Measurements from ENCODE around the gene FAM131C. TPM values are rescaled to one million over a fixed set of nuclear protein-coding genes. Genes with fewer than 3 reads are reported as not detected.
"Not testable (repeated sequence)": the region's sequence is repeated elsewhere in the genome, so short reads cannot be mapped to it uniquely, and the experiment has no call there.

FAM131C gene
- total RNA-seq, 1 experiment from 2014 or later: 3.4 TPM

GRCh38 chr1:16063921-16064320, 9.5 kb downstream of the FAM131C start:
- DNase-seq (ENCODE audit: low read depth, low spot score) (no peak), ATAC-seq (no peak)
- Histone ChIP-seq H3K9me3 (ENCODE audit: control insufficient read depth, insufficient read depth, low read depth, low read length) (no peaks in the 10 kb centered on the region), H3K36me3 (ENCODE audit: control insufficient read depth, insufficient read depth, low read length) (no peaks in the 10 kb centered on the region), H3K27ac (ENCODE audit: low read length) (no peak overlapping the region), H3K4me1 (ENCODE audit: control insufficient read depth, insufficient read depth, low read length) (peaks cover 3% of the 10 kb centered on the region; the same call in 1 of the 2 replicates), H3K4me3 (ENCODE audit: low read depth in 2 of 2, low read length in 2 of 2) (no peak overlapping the region), H3K27me3 (ENCODE audit: control insufficient read depth, insufficient read depth, low read length) (no peaks in the 10 kb centered on the region)
- no TSS peak for BruUV-seq (replicated peaks)
- ChIA-PET CTCF (no interaction called here), POLR2A (no interaction called here)
- TF ChIP-seq CTCF (IDR thresholded peaks at IDR 0.05): no peak
- TF ChIP-seq TCF7L2 (IDR thresholded peaks at IDR 0.05; ENCODE audit: low read depth, low read length): no peak
- TF ChIP-seq SIN3A (IDR thresholded peaks at IDR 0.05; ENCODE audit: borderline replicate concordance, insufficient read depth, low read depth, low read length): no peak
- TF ChIP-seq, protein P1, sequence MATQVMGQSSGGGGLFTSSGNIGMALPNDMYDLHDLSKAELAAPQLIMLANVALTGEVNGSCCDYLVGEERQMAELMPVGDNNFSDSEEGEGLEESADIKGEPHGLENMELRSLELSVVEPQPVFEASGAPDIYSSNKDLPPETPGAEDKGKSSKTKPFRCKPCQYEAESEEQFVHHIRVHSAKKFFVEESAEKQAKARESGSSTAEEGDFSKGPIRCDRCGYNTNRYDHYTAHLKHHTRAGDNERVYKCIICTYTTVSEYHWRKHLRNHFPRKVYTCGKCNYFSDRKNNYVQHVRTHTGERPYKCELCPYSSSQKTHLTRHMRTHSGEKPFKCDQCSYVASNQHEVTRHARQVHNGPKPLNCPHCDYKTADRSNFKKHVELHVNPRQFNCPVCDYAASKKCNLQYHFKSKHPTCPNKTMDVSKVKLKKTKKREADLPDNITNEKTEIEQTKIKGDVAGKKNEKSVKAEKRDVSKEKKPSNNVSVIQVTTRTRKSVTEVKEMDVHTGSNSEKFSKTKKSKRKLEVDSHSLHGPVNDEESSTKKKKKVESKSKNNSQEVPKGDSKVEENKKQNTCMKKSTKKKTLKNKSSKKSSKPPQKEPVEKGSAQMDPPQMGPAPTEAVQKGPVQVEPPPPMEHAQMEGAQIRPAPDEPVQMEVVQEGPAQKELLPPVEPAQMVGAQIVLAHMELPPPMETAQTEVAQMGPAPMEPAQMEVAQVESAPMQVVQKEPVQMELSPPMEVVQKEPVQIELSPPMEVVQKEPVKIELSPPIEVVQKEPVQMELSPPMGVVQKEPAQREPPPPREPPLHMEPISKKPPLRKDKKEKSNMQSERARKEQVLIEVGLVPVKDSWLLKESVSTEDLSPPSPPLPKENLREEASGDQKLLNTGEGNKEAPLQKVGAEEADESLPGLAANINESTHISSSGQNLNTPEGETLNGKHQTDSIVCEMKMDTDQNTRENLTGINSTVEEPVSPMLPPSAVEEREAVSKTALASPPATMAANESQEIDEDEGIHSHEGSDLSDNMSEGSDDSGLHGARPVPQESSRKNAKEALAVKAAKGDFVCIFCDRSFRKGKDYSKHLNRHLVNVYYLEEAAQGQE (IDR thresholded peaks at IDR 0.05; ENCODE audit: insufficient read depth in 1 of 2, low read depth in 2 of 2, low read length in 1 of 2): no peak
- TF ChIP-seq POLR2AphosphoS5 (IDR thresholded peaks at IDR 0.05; ENCODE audit: low read depth, low read length): no peak
- intact Hi-C loops (cut with micrococcal nuclease; ENCODE audit: unreplicated experiment) (no loop called here), in situ Hi-C loops (cut with HindIII; ENCODE audit: low pct_unique_long_range_greater_than_20kb, low sequenced_read_pairs) (no loop called here)

DNA sequence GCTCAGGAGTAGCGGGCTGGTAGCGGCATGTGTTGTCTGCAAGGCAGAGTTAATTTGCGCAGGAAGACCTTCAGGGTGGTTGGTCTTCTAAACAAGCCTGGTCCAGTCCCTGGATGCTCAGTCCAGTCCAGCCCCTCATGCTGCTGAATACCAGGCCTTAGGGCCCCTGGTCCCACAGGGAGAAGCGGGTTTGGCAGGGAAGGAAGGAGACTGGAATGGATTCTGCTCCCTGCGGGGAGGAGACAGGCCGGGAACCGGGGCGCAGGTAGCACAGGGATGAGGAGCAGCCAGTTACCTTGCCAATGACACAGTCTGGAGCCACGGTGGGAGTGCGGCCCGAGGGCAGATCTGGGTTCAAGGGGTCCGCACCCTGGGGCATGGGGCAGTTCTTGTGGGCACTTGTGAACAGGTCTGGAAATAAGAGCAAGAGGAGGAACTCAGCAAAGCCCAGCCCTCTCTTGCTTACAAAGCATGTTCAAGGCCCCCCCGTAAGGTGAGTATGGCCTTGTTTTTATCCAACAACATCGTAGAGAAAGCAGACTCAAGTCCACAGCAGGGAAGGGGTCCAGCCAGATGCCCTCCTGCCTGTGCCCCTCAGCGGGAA, 10.1 kb downstream of the FAM131C start:
- no peaks in the 10 kb centered on the region for H3K27me3 ChIP-seq (ENCODE audit: control insufficient read depth, insufficient read depth, low read length)
- H3K9me3 ChIP-seq (ENCODE audit: control insufficient read depth, insufficient read depth, low read depth, low read length): no peaks in the 10 kb centered on the region
- ATAC-seq (no peak), DNase-seq (ENCODE audit: low read depth, low spot score) (no peak)
- no TSS peak for BruUV-seq (replicated peaks)
- no peak overlapping the region for H3K27ac ChIP-seq (ENCODE audit: low read length)
- H3K4me3 ChIP-seq (ENCODE audit: low read depth in 2 of 2, low read length in 2 of 2): no peak overlapping the region
- no peaks in the 10 kb centered on the region for H3K36me3 ChIP-seq (ENCODE audit: control insufficient read depth, insufficient read depth, low read length)
- ChIA-PET CTCF (no interaction called here), POLR2A (no interaction called here)
- no peaks in the 10 kb centered on the region for H3K4me1 ChIP-seq (ENCODE audit: control insufficient read depth, insufficient read depth, low read length)
- in situ Hi-C loops (cut with HindIII; ENCODE audit: low pct_unique_long_range_greater_than_20kb, low sequenced_read_pairs) (no loop called here), intact Hi-C loops (cut with micrococcal nuclease; ENCODE audit: unreplicated experiment) (no loop called here)
- TF ChIP-seq CTCF (IDR thresholded peaks at IDR 0.05) (no peak), SIN3A (IDR thresholded peaks at IDR 0.05; ENCODE audit: borderline replicate concordance, insufficient read depth, low read depth, low read length) (no peak), TCF7L2 (IDR thresholded peaks at IDR 0.05; ENCODE audit: low read depth, low read length) (no peak), POLR2AphosphoS5 (IDR thresholded peaks at IDR 0.05; ENCODE audit: low read depth, low read length) (no peak)
- TF ChIP-seq, protein P1 (IDR thresholded peaks at IDR 0.05; ENCODE audit: insufficient read depth in 1 of 2, low read depth in 2 of 2, low read length in 1 of 2): no peak

DNA sequence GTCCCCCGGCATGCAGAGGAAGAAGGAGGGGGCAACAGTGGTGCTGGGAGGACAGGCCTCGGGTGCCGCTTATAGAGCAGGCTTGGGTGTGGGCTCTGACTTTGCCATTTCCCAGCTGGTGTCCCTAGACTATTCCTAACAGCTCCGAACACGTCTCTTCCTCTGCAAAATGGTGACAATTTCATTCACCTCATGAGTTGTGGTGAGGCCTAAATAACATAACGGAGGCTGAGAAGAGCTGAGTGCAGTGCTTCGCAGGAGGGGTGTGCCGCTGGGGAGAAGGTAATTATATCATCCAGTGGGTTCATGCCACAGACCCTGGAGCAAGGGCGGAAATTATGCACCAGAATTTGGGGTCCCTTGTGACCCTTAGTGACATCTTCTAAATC, 10.8 kb downstream of the FAM131C start:
- in situ Hi-C loops (cut with HindIII; ENCODE audit: low pct_unique_long_range_greater_than_20kb, low sequenced_read_pairs); DNase-seq (ENCODE audit: low read depth, low spot score); BruUV-seq (replicated peaks); H3K4me3 ChIP-seq (ENCODE audit: low read depth in 2 of 2, low read length in 2 of 2); H3K4me1 ChIP-seq (ENCODE audit: control insufficient read depth, insufficient read depth, low read length); H3K27ac ChIP-seq (ENCODE audit: low read length); POLR2A ChIA-PET; H3K36me3 ChIP-seq (ENCODE audit: control insufficient read depth, insufficient read depth, low read length); H3K27me3 ChIP-seq (ENCODE audit: control insufficient read depth, insufficient read depth, low read length); ATAC-seq; intact Hi-C loops (cut with micrococcal nuclease; ENCODE audit: unreplicated experiment); CTCF ChIA-PET; H3K9me3 ChIP-seq (ENCODE audit: control insufficient read depth, insufficient read depth, low read depth, low read length): not testable (repeated sequence)

Data from Panc1 (cell line).